Smooth muscle cell (in vitro differentiated cells): ENCODE results near the gene MAMDC2. TPM values are rescaled to one million over a fixed set of nuclear protein-coding genes. Genes with fewer than 3 reads are reported as not detected.

Experiments
- DNase-seq: peaks from one replicate; lab custom pipeline; 2025; ENCODE audit not compliant: unreplicated experiment; lab: John Stamatoyannopoulos, UW
- H2AFZ ChIP-seq: fragments of 200-600 bp; sonication (generic); 2 replicates; pipeline ENCODE4 v1.6.0; 2016; ENCODE audit warnings: antibody characterized with exemption, low read depth, mild to moderate bottlenecking
- H3F3A ChIP-seq: fragments of 200-600 bp; sonication (generic); 2 replicates; pipeline ENCODE4 v1.6.0; 2017; ENCODE audit warnings: antibody characterized with exemption, low read depth
- H3K27ac ChIP-seq: fragments of 200-600 bp; sonication (generic); 2 replicates; pipeline ENCODE4 v1.5.1; 2016; ENCODE audit warnings: low read depth, mild to moderate bottlenecking
- H3K27me3 ChIP-seq: fragments of 200-600 bp; sonication (generic); 2 replicates; pipeline ENCODE4 v1.6.1; 2016; ENCODE audit warnings: low read depth, mild to moderate bottlenecking
- H3K36me3 ChIP-seq: fragments of 200-600 bp; sonication (generic); 2 replicates; pipeline ENCODE4 v1.5.1; 2016; ENCODE audit warnings: low read depth
- H3K4me1 ChIP-seq: fragments of 200-600 bp; sonication (generic); 2 replicates; pipeline ENCODE4 v1.5.1; 2016; ENCODE audit warnings: low read depth
- H3K4me2 ChIP-seq: fragments of 200-600 bp; sonication (generic); 2 replicates; pipeline ENCODE4 v1.6.0; 2016; ENCODE audit warnings: mild to moderate bottlenecking
- H3K4me3 ChIP-seq: fragments of 200-600 bp; sonication (generic); 2 replicates; pipeline ENCODE4 v1.5.1; 2016; ENCODE audit warnings: mild to moderate bottlenecking
- H3K79me2 ChIP-seq: fragments of 200-600 bp; sonication (generic); 2 replicates; pipeline ENCODE4 v1.6.0; 2016; ENCODE audit warnings: low read depth, mild to moderate bottlenecking
- H3K9ac ChIP-seq: fragments of 200-600 bp; sonication (generic); 2 replicates; pipeline ENCODE4 v1.6.0; 2016; ENCODE audit warnings: low read depth
- H3K9me3 ChIP-seq: fragments of 200-600 bp; sonication (generic); replicated peaks from 2 replicates; pipeline ENCODE4 v1.5.1; 2016; ENCODE audit warnings: low read depth
- H4K20me1 ChIP-seq: fragments of 200-600 bp; sonication (generic); 2 replicates; pipeline ENCODE4 v1.6.0; 2016; ENCODE audit warnings: low read depth
- WGBS: methylation state at CpG from one replicate; pipeline ENCODE4 v1.1.7; 2016; ENCODE audit warnings: low lambda C conversion rate; 5-methylcytosine and 5-hydroxymethylcytosine counted together
- polyA plus RNA-seq: library from polyadenylated mRNA; unstranded; fragments of >200 nt; fragmentation: Nextera tagmentation; extraction: Ambion mirVana; gene quantifications from 2 replicates; pipeline ENCODE4 v1.2.1, GENCODE V29; 2016
- total RNA-seq: library from RNA; depleted of rRNA; stranded (reverse); fragments of >200 nt; gene quantifications from 2 replicates; pipeline ENCODE4 v1.2.3, GENCODE V29; 2014
- TF ChIP-seq, protein P1 (sequence below): fragments of 200-600 bp; sonication (generic); IDR thresholded peaks from 2 replicates; pipeline ENCODE4 v1.5.1; 2017; ENCODE audit warnings: borderline replicate concordance, mild to moderate bottlenecking, antibody characterized with exemption; ENCODE audit not compliant: insufficient read depth, poor library complexity, severe bottlenecking

MAMDC2 gene
- total and polyA plus RNA-seq, 2 experiments from 2014 or later: 8.2 to 13.0 TPM

GRCh38 chr9:70135176-70135575 lies 91.5 kb downstream of the MAMDC2 start:
- Histone ChIP-seq H3K36me3 (no peaks in the 10 kb centered on the region), H3K27ac (peak overlapping the region; percentile 90), H3K4me2 (peak overlapping the region; percentile 54), H3K4me1 (peaks cover 5% of the 10 kb centered on the region), H3K9me3 (no peaks in the 10 kb centered on the region), H3K27me3 (no peaks in the 10 kb centered on the region), H3K9ac (peak overlapping the region; percentile 37), H3F3A (peaks cover 26% of the 10 kb centered on the region), H3K79me2 (no peaks in the 10 kb centered on the region), H2AFZ (no peak overlapping the region), H4K20me1 (no peaks in the 10 kb centered on the region), H3K4me3 (no peak overlapping the region)
- TF ChIP-seq, protein P1, sequence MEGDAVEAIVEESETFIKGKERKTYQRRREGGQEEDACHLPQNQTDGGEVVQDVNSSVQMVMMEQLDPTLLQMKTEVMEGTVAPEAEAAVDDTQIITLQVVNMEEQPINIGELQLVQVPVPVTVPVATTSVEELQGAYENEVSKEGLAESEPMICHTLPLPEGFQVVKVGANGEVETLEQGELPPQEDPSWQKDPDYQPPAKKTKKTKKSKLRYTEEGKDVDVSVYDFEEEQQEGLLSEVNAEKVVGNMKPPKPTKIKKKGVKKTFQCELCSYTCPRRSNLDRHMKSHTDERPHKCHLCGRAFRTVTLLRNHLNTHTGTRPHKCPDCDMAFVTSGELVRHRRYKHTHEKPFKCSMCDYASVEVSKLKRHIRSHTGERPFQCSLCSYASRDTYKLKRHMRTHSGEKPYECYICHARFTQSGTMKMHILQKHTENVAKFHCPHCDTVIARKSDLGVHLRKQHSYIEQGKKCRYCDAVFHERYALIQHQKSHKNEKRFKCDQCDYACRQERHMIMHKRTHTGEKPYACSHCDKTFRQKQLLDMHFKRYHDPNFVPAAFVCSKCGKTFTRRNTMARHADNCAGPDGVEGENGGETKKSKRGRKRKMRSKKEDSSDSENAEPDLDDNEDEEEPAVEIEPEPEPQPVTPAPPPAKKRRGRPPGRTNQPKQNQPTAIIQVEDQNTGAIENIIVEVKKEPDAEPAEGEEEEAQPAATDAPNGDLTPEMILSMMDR: no peak
- DNase-seq: no peak

- Histone ChIP-seq H3K9ac (peak overlapping the region; percentile 53), H3K4me2 (peak overlapping the region; percentile 54)
- no peak for DNase-seq
Observed at GRCh38 chr9:70136632-70137031, 93.0 kb downstream of the MAMDC2 start.

DNA sequence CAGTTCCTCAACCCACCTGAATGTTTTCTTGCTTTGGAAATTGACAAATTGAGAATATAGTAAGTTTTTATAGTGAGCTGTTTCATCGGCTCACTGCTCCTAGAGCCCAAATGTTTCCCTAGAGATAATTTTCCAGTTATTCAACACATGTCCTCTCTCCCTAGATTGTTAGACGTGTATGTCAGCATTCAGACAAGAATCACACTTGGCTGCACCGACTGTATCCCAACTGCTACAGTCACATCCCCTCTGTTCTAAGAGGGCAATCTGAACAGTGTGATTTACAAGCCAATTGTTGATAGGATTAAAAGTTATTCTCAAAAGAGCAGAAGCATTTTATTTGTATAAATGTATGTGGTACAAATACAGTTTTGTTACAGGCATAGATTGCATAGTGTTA lies 93.9 kb downstream of the MAMDC2 start:
- Histone ChIP-seq H3K9ac (peak overlapping the region; percentile 53), H3K27ac (peak overlapping the region; percentile 90), H3F3A (peaks cover 26% of the 10 kb centered on the region), H3K4me2 (peak overlapping the region; percentile 54), H3K27me3 (no peaks in the 10 kb centered on the region), H3K36me3 (no peaks in the 10 kb centered on the region), H3K4me3 (no peak overlapping the region), H4K20me1 (no peaks in the 10 kb centered on the region), H3K4me1 (peaks cover 5% of the 10 kb centered on the region), H3K79me2 (no peaks in the 10 kb centered on the region), H2AFZ (no peak overlapping the region), H3K9me3 (no peaks in the 10 kb centered on the region)
- WGBS: 19% methylated on average over 3 of the region's 3 CpGs
- TF ChIP-seq, protein P1: no peak
- no peak for DNase-seq

More at GRCh38 chr9:70136632-70137031, 93.0 kb downstream of the MAMDC2 start:
- Histone ChIP-seq H3K27ac (peak overlapping the region; percentile 90), H3K9me3 (no peaks in the 10 kb centered on the region), H3K79me2 (no peaks in the 10 kb centered on the region), H2AFZ (no peak overlapping the region), H3F3A (peaks cover 26% of the 10 kb centered on the region), H3K4me1 (peaks cover 5% of the 10 kb centered on the region), H3K27me3 (no peaks in the 10 kb centered on the region), H4K20me1 (no peaks in the 10 kb centered on the region), H3K4me3 (no peak overlapping the region), H3K36me3 (no peaks in the 10 kb centered on the region)
- TF ChIP-seq, protein P1: no peak
- WGBS: 13% methylated on average over 1 of the region's 1 CpG

DNA sequence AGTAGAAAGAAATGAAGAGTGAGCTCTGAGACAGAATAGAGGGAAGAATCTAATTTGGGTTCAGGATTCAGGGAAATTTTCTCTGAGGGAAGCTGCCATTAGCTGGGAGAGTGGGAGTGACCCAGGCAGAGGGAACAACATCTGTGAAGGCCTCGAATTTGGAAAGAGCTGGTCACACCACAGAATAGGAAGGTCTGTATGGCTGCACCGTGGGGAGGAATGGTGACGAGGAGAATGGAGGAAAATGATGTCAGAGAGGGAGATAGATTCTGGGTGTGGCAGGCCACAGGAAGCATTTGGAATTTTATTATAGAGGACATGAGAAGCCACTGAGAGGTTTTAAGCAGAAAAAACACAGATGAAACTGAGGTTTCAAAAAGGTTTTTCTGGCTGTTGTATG lies 98.5 kb downstream of the MAMDC2 start:
- no peak overlapping the region for H3K9ac ChIP-seq

More for the DNA sequence above, 98.5 kb downstream of the MAMDC2 start:
- Histone ChIP-seq H3K4me3 (no peak overlapping the region), H4K20me1 (no peaks in the 10 kb centered on the region), H3K4me2 (no peak overlapping the region), H3K36me3 (no peaks in the 10 kb centered on the region), H3K27ac (no peak overlapping the region), H3K79me2 (no peaks in the 10 kb centered on the region), H3K4me1 (no peaks in the 10 kb centered on the region), H3K27me3 (no peaks in the 10 kb centered on the region), H3K9me3 (no peaks in the 10 kb centered on the region), H3F3A (peaks cover 23% of the 10 kb centered on the region), H2AFZ (no peak overlapping the region)
- no peak for DNase-seq
- WGBS: 90% methylated on average over 3 of the region's 3 CpGs
- TF ChIP-seq, protein P1: no peak
